VCaP (cell line): ENCODE measurements around the gene STX17.

Source experiments
- H3K27ac ChIP-seq: fragments of 450-650 bp; 2 replicates; pipeline ENCODE4 v1.5.1; 2017
- CTCF ChIP-seq: fragments of 450-650 bp; conservative IDR thresholded peaks from 2 replicates; pipeline ENCODE4 v1.5.1; 2017; ENCODE audit warnings: mild to moderate bottlenecking, moderate library complexity

STX17 gene

GRCh38 chr9:99966716-99967115 lies 60.3 kb downstream of the STX17 start:
- no peak overlapping the region for H3K27ac ChIP-seq
- TF ChIP-seq CTCF = no peak

- TF ChIP-seq CTCF = no peak
- no peak overlapping the region for H3K27ac ChIP-seq
Measured at GRCh38 chr9:99967457-99967856, 61.0 kb downstream of the STX17 start.

DNA sequence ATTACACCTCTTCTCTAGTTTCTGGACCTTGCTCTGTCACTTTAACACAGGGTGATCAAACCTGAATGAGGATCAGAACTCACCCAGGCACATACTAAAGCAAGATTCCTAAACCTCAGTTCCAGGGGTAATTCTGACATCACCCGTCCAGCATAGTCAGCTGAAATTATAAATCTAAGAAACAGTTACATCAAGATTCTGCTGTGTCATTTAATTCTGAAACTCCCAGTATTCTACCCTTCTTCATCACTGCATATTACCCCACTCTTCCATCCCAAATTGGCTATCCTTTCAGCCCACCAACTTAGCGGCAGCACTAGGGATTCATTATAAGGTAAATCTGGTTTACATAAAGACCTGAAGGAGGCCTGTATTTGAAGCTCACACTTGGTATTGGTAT lies 64.0 kb downstream of the STX17 start:
- no peak overlapping the region for H3K27ac ChIP-seq
- no peak for TF ChIP-seq CTCF

- H3K27ac ChIP-seq = no peak overlapping the region; the same call in 1 of the 2 replicates
- TF ChIP-seq CTCF = no peak
Measured at GRCh38 chr9:99971410-99971809, 65.0 kb downstream of the STX17 start.

DNA sequence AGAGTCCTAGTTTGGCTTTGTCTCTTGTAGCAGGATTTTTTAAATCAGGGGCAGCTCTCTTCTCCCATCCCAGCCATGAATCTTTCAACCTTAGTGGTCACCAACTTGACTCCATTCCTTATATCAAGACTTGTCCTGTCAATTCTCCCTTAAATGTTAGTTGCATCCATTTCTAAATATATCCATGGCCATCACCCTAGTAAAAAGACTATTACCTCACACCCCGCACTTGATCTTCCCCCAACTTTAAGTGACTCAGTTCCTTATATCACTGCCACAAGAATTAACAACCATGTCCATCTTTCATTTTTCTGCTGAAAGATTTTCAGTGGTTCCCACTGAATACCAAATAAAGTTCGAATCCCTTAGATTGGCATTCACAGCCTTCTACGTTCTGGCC lies 67.0 kb downstream of the STX17 start:
- TF ChIP-seq CTCF = no peak
- no peak overlapping the region for H3K27ac ChIP-seq

DNA sequence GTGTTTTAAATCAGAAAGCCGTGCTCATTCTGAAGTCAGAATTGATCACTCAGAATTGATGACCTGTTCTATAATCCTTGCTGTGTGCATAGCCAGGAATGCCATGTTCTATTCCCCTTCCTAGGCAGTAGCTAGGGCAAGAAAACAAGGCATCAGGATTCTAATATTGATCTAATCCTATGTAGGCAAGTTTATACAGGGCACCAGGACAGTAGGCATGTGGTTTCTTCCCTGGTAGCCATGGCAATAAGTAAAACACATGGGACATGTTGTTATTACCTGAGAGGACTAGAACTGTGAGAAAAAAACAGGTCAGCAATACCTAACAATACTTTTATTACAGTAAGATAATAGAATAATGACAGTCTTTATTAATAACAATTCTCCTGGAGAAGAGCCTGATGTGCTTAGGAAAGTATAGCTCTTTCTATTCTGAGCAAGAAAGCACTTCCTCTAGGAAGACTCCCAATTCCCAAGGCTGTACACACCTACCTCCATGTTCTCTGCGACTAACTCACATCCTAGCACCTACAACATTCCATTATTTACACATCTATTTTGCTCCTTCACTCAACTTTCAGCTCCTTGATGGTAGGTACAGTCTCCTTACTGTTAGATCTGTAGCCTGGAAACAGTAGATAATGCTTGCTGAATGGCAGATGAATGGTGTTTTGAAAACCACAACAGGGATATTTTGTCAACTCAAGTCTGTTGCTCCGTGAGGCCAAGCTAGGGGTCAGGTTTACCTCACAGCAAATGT lies 70.8 kb downstream of the STX17 start:
- no peak overlapping the region for H3K27ac ChIP-seq
- TF ChIP-seq CTCF = no peak

GRCh38 chr9:99978221-99978620 lies 71.8 kb downstream of the STX17 start:
- no peak overlapping the region for H3K27ac ChIP-seq
- TF ChIP-seq CTCF = no peak
